HL-60 (cell line): ENCODE measurements around the gene PLPPR1.

Source experiments
- DNase-seq, 2 experiments: peaks; one replicate each; pipeline ENCODE4 v3.0.0-alpha.2; 2010 to 2020; ENCODE audit warnings: low read depth in 1 of 2, low spot score in 1 of 2
- H3K27ac ChIP-seq: fragments of 250-450 bp; sonication (Bioruptor Pico); replicated peaks from 2 replicates; pipeline ENCODE4 v1.5.1; 2020; ENCODE audit warnings: mild to moderate bottlenecking, moderate library complexity
- H3K27me3 ChIP-seq: fragments of 250-450 bp; sonication (Bioruptor Pico); 2 replicates; pipeline ENCODE4 v1.5.1; 2021; ENCODE audit warnings: mild to moderate bottlenecking, moderate library complexity; ENCODE audit not compliant: insufficient read depth, poor library complexity, severe bottlenecking
- H3K4me3 ChIP-seq: replicated peaks from 2 replicates; pipeline ENCODE4 v1.5.1; 2011; ENCODE audit warnings: mild to moderate bottlenecking, control low read depth, low read length; ENCODE audit not compliant: insufficient read depth
- CTCF ChIP-seq: IDR thresholded peaks from one replicate; pipeline ENCODE4 v1.5.1; 2011; ENCODE audit warnings: low read length, control low read depth, inconsistent platforms; ENCODE audit not compliant: insufficient read depth
- GABPA ChIP-seq: IDR thresholded peaks from 2 replicates; pipeline ENCODE4 v1.6.1; 2012; ENCODE audit warnings: low read depth
- POLR2AphosphoS5 ChIP-seq: IDR thresholded peaks from 2 replicates; pipeline ENCODE4 v1.6.1; 2012; ENCODE audit warnings: low read depth
- REST ChIP-seq: IDR thresholded peaks from 2 replicates; pipeline ENCODE4 v1.6.1; 2012; ENCODE audit warnings: low read depth; ENCODE audit not compliant: insufficient replicate concordance
- SPI1 ChIP-seq: IDR thresholded peaks from 2 replicates; pipeline ENCODE4 v1.6.1; 2012; ENCODE audit warnings: low read depth, mild to moderate bottlenecking, borderline replicate concordance

The PLPPR1 gene

DNA sequence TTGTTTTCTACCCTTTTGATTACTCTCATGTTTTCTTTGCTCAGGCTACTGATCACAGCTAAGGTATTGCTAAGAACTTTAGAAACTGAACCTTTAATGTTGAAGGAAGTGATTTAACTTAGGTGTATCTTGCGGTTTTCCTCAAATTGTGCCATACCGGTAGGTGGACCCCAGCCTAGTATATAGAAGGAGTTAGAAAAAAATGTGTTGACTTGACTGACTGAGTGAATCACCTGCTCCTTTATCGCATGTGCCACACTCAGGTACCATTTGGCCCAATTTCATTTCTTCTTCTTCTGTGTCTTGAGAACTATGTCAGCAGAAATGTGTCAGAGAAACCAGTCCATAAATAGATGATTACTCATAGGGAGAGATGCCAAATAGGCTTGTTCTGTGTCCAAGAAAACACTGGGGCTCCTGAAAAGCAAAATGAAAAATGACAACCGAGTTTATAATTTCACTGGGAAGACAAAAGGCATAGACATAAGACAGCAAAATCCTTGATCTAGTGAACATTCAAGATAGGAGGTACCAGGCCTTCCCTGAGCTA lies 19.4 kb downstream of the PLPPR1 start:
- no peak for DNase-seq
- no peak for TF ChIP-seq POLR2AphosphoS5
- no peak for TF ChIP-seq GABPA
- TF ChIP-seq SPI1 = no peak
- TF ChIP-seq CTCF = no peak
- TF ChIP-seq REST = no peak
- Histone ChIP-seq H3K27ac (no peak overlapping the region), H3K27me3 (no peaks in the 10 kb centered on the region), H3K4me3 (no peak overlapping the region)

GRCh38 chr9:101050650-101051049 lies 22.1 kb downstream of the PLPPR1 start:
- no peak overlapping the region for H3K27ac ChIP-seq
- no peak overlapping the region for H3K4me3 ChIP-seq

More at GRCh38 chr9:101050650-101051049, 22.1 kb downstream of the PLPPR1 start:
- no peak for DNase-seq
- no peaks in the 10 kb centered on the region for H3K27me3 ChIP-seq
- TF ChIP-seq SPI1 (no peak), REST (no peak), CTCF (no peak), GABPA (no peak), POLR2AphosphoS5 (no peak)
